HepG2 (cell line): ENCODE results near the gene BTBD3. TPM values are rescaled to one million over a fixed set of nuclear protein-coding genes. Genes with fewer than 3 reads are reported as not detected.

Experiments used
- AKAP8 ChIP-seq: sonication (generic); formaldehyde crosslinking; IDR thresholded peaks from 2 replicates; pipeline ENCODE4 v1.5.1; 2020; ENCODE audit warnings: mild to moderate bottlenecking, missing genetic modification reagents
- ATM ChIP-seq: fragments of 450-650 bp; IDR thresholded peaks from 2 replicates; pipeline ENCODE4 v1.7.1; 2017; ENCODE audit warnings: mild to moderate bottlenecking, borderline replicate concordance
- KDM5A ChIP-seq: fragments of 200-600 bp; sonication (generic); IDR thresholded peaks from 2 replicates; pipeline ENCODE4 v1.7.0; 2018; ENCODE audit warnings: antibody characterized with exemption, mild to moderate bottlenecking, low read length, borderline replicate concordance
- MZF1 ChIP-seq: sonication (generic); formaldehyde crosslinking; IDR thresholded peaks from 2 replicates; pipeline ENCODE4 v1.8.1; 2023; ENCODE audit warnings: mild to moderate bottlenecking, missing genetic modification reagents, borderline replicate concordance
- SMARCE1 ChIP-seq: fragments of 450-650 bp; IDR thresholded peaks from 2 replicates; pipeline ENCODE4 v1.6.1; 2017; ENCODE audit warnings: borderline replicate concordance
- ZMYM3 ChIP-seq: sonication (generic); formaldehyde crosslinking; IDR thresholded peaks from 2 replicates; pipeline ENCODE4 v1.5.1; 2020; ENCODE audit warnings: mild to moderate bottlenecking, missing genetic modification reagents
- ZNF143 ChIP-seq: sonication (generic); formaldehyde crosslinking; IDR thresholded peaks from 2 replicates; pipeline ENCODE4 v1.4.0; 2020; ENCODE audit warnings: missing genetic modification reagents
- ZNF205 ChIP-seq: IDR thresholded peaks from 2 replicates; pipeline ENCODE4 v1.6.1; 2018; ENCODE audit warnings: missing biosample characterization, missing genetic modification reagents
- ZNF530 ChIP-seq: sonication (generic); formaldehyde crosslinking; IDR thresholded peaks from 2 replicates; pipeline ENCODE4 v1.5.0; 2020; ENCODE audit warnings: low read depth, mild to moderate bottlenecking, missing genetic modification reagents
- ZNF562 ChIP-seq: sonication (generic); formaldehyde crosslinking; IDR thresholded peaks from 2 replicates; pipeline ENCODE4 v1.8.0; 2022; ENCODE audit warnings: missing genetic modification reagents, borderline replicate concordance
- ZNF614 ChIP-seq: IDR thresholded peaks from 2 replicates; pipeline ENCODE4 v1.6.1; 2018; ENCODE audit warnings: missing biosample characterization, missing genetic modification reagents, inconsistent platforms, borderline replicate concordance
- ZNF670 ChIP-seq: sonication (generic); formaldehyde crosslinking; IDR thresholded peaks from 2 replicates; pipeline ENCODE4 v1.8.0; 2022; ENCODE audit warnings: mild to moderate bottlenecking, missing genetic modification reagents, borderline replicate concordance
- ZNF7 ChIP-seq: IDR thresholded peaks from 2 replicates; pipeline ENCODE4 v1.6.1; 2016; ENCODE audit warnings: missing biosample characterization, missing genetic modification reagents
- ZNF724P ChIP-seq: sonication (generic); formaldehyde crosslinking; IDR thresholded peaks from 2 replicates; pipeline ENCODE4 v1.8.0; 2022; ENCODE audit warnings: missing genetic modification reagents, borderline replicate concordance
- polyA plus RNA-seq, 8 experiments: library from polyadenylated mRNA; depleted of rRNA in 3 of 8; stranded (reverse) in 7 of 8; unstranded in 1 of 8; fragments of >200 nt; fragmentation: Illumina TruSeq in 4 of 8; extraction: Trizol in 4 of 8; gene quantifications; 2 replicates each; pipeline versions ENCODE4 v1.2.1 to v1.2.3, GENCODE V29; 2011 to 2016; ENCODE audit warnings: low read depth in 4 of 8, missing spikeins in 1 of 8, mixed read lengths in 1 of 8; ENCODE audit not compliant: insufficient read depth in 1 of 8
- total RNA-seq, 5 experiments: library from RNA; depleted of rRNA; stranded (reverse); fragments of >200 nt; fragmentation: Illumina TruSeq; extraction: Trizol; gene quantifications; 2 replicates each; pipeline ENCODE4 v1.2.3, GENCODE V29; 2016; ENCODE audit warnings: low read depth in 1 of 5
- TF ChIP-seq, protein P1 (sequence below): sonication (generic); formaldehyde crosslinking; IDR thresholded peaks from 2 replicates; pipeline ENCODE4 v1.4.0; 2020; ENCODE audit warnings: low read depth, missing genetic modification reagents
- TF ChIP-seq, protein P2 (sequence below): sonication (generic); formaldehyde crosslinking; IDR thresholded peaks from 2 replicates; pipeline ENCODE4 v1.4.0; 2020; ENCODE audit warnings: low read depth, mild to moderate bottlenecking, missing genetic modification reagents
- TF ChIP-seq, protein P3 (sequence below): sonication (generic); formaldehyde crosslinking; IDR thresholded peaks from 2 replicates; pipeline ENCODE4 v1.5.0; 2020; ENCODE audit warnings: mild to moderate bottlenecking, missing genetic modification reagents, borderline replicate concordance
- TF ChIP-seq, protein P4 (sequence below): sonication (generic); formaldehyde crosslinking; IDR thresholded peaks from 2 replicates; pipeline ENCODE4 v1.5.1; 2020; ENCODE audit warnings: missing genetic modification reagents, mild to moderate bottlenecking, borderline replicate concordance
- TF ChIP-seq, protein P5 (sequence below): sonication (generic); formaldehyde crosslinking; IDR thresholded peaks from 2 replicates; pipeline ENCODE4 v1.9.0; 2021; ENCODE audit warnings: missing genetic modification reagents, borderline replicate concordance

Gene BTBD3
- total and polyA plus RNA-seq, 2 of the 13 experiments (the other 11 are each of a cell fraction or from before 2014, with no cell fraction given) = 32.2 to 41.8 TPM

DNA sequence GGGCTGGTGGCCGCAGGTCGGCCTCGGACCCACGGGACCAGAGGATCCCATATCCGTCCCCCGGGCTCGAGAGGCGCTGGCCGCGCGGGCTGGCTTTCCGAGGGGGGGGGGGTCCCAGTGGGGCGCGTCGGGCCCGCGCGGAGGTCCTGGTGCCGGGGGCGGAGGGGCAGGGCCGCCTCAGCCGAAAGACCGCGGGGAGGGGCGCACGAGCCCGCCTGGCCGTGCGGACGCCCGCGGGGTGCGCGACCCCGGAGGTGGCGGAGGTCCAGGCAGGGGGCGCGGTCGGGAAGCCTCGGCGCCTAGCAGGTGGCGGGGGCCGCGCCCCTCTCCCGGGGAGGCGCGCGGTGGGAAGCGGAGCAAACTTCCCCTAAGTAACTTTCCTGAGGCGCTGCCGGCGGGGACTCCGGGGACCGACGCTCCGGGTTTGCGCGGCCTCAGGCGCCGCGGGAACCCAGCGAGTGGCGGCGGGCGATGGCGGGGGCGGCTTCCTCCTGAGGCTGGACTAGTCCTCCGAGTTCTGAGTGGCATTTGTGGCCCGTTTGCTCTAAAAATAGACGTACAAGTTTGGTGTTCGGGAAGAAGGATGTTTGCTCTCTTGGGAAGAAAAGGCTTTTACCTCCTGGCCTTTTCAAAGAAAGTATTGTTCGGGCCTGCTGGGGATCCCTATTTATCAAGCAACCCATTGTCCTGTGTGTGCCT, 26.5 kb upstream of the BTBD3 start (continued):
- TF ChIP-seq, protein P1, sequence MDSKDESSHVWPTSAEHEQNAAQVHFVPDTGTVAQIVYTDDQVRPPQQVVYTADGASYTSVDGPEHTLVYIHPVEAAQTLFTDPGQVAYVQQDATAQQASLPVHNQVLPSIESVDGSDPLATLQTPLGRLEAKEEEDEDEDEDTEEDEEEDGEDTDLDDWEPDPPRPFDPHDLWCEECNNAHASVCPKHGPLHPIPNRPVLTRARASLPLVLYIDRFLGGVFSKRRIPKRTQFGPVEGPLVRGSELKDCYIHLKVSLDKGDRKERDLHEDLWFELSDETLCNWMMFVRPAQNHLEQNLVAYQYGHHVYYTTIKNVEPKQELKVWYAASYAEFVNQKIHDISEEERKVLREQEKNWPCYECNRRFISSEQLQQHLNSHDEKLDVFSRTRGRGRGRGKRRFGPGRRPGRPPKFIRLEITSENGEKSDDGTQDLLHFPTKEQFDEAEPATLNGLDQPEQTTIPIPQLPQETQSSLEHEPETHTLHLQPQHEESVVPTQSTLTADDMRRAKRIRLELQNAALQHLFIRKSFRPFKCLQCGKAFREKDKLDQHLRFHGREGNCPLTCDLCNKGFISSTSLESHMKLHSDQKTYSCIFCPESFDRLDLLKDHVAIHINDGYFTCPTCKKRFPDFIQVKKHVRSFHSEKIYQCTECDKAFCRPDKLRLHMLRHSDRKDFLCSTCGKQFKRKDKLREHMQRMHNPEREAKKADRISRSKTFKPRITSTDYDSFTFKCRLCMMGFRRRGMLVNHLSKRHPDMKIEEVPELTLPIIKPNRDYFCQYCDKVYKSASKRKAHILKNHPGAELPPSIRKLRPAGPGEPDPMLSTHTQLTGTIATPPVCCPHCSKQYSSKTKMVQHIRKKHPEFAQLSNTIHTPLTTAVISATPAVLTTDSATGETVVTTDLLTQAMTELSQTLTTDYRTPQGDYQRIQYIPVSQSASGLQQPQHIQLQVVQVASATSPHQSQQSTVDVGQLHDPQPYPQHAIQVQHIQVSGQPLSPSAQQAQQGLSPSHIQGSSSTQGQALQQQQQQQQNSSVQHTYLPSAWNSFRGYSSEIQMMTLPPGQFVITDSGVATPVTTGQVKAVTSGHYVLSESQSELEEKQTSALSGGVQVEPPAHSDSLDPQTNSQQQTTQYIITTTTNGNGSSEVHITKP (CRISPR knock-in tag) = no peak
- TF ChIP-seq ATM (no peak), ZMYM3 (CRISPR knock-in tag) (0 out of 2 replicates have a peak, but pooled peaks have one; percentile 40), AKAP8 (no peak), ZNF7 (no peak), ZNF205 (CRISPR knock-in tag) (no peak), SMARCE1 (no peak), ZNF143 (CRISPR knock-in tag) (0 out of 2 replicates have a peak, but pooled peaks have one; percentile 2), KDM5A (peak; percentile 35; the same call in 1 of the 2 replicates), ZNF530 (CRISPR knock-in tag) (no peak), ZNF670 (CRISPR knock-in tag) (no peak), ZNF724P (CRISPR knock-in tag) (no peak), MZF1 (CRISPR knock-in tag) (no peak), ZNF562 (0 out of 2 replicates have a peak, but pooled peaks have one; percentile 24), ZNF614 (CRISPR knock-in tag) (no peak)
- TF ChIP-seq, protein P2, sequence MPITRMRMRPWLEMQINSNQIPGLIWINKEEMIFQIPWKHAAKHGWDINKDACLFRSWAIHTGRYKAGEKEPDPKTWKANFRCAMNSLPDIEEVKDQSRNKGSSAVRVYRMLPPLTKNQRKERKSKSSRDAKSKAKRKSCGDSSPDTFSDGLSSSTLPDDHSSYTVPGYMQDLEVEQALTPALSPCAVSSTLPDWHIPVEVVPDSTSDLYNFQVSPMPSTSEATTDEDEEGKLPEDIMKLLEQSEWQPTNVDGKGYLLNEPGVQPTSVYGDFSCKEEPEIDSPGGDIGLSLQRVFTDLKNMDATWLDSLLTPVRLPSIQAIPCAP (CRISPR knock-in tag) = no peak
- TF ChIP-seq, protein P3, sequence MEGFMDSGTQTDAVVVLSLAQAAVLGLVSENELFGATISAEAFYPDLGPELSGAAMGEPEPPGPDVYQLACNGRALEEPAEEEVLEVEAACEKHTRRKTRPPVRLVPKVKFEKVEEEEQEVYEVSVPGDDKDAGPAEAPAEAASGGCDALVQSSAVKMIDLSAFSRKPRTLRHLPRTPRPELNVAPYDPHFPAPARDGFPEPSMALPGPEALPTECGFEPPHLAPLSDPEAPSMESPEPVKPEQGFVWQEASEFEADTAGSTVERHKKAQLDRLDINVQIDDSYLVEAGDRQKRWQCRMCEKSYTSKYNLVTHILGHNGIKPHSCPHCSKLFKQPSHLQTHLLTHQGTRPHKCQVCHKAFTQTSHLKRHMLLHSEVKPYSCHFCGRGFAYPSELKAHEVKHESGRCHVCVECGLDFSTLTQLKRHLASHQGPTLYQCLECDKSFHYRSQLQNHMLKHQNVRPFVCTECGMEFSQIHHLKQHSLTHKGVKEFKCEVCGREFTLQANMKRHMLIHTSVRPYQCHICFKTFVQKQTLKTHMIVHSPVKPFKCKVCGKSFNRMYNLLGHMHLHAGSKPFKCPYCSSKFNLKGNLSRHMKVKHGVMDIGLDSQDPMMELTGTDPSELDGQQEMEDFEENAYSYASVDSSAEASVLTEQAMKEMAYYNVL (CRISPR knock-in tag) = no peak; the same call in 1 of the 2 replicates
- TF ChIP-seq, protein P4, sequence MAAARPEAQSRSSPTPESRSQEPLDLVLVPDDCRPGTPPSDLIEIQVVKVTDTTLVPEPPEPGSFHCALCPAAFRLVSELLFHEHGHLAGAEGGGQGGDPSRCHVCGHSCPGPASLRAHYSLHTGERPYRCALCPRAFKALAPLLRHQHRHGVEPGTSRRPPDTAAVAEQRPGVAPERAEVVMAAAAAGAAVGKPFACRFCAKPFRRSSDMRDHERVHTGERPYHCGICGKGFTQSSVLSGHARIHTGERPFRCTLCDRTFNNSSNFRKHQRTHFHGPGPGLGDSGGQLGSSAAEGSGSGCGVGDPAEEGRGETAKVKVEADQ (CRISPR knock-in tag) = peak; percentile 61; the same call in 1 of the 2 replicates
- TF ChIP-seq, protein P5, sequence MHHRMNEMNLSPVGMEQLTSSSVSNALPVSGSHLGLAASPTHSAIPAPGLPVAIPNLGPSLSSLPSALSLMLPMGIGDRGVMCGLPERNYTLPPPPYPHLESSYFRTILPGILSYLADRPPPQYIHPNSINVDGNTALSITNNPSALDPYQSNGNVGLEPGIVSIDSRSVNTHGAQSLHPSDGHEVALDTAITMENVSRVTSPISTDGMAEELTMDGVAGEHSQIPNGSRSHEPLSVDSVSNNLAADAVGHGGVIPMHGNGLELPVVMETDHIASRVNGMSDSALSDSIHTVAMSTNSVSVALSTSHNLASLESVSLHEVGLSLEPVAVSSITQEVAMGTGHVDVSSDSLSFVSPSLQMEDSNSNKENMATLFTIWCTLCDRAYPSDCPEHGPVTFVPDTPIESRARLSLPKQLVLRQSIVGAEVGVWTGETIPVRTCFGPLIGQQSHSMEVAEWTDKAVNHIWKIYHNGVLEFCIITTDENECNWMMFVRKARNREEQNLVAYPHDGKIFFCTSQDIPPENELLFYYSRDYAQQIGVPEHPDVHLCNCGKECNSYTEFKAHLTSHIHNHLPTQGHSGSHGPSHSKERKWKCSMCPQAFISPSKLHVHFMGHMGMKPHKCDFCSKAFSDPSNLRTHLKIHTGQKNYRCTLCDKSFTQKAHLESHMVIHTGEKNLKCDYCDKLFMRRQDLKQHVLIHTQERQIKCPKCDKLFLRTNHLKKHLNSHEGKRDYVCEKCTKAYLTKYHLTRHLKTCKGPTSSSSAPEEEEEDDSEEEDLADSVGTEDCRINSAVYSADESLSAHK (CRISPR knock-in tag) = no peak
